Stomach (tissue), 4 donors: ENCODE measurements around the gene ADGRG4.

Experiments
- CTCF ChIP-seq, 7 experiments: fragments of 450-650 bp in 4 of 7; fragments of 200-600 bp in 3 of 7; sonication (generic) in 3 of 7; IDR thresholded peaks; one replicate each; pipeline ENCODE4 v1.5.1; 2016 to 2019; ENCODE audit warnings: antibody characterized with exemption in 7 of 7, control low read depth in 2 of 7, mild to moderate bottlenecking in 1 of 7
- EP300 ChIP-seq: sonication (generic); formaldehyde crosslinking; IDR thresholded peaks from one replicate; pipeline ENCODE4 v1.6.1; 2017; ENCODE audit warnings: antibody characterized with exemption
- POLR2AphosphoS5 ChIP-seq, 3 donors: sonication (generic); formaldehyde crosslinking; IDR thresholded peaks; one replicate each; pipeline ENCODE4 v1.6.1; 2016; ENCODE audit warnings: antibody characterized with exemption in 3 of 3

- TF ChIP-seq CTCF (IDR thresholded peaks at IDR 0.05), result no peak
- TF ChIP-seq POLR2AphosphoS5 (IDR thresholded peaks at IDR 0.05), result no peak
- TF ChIP-seq EP300, result no peak
Observed at GRCh38 chrX:136447968-136448367, 147.2 kb downstream of the ADGRG4 start.
